ENCODE data around the gene TFR2.

DNA sequence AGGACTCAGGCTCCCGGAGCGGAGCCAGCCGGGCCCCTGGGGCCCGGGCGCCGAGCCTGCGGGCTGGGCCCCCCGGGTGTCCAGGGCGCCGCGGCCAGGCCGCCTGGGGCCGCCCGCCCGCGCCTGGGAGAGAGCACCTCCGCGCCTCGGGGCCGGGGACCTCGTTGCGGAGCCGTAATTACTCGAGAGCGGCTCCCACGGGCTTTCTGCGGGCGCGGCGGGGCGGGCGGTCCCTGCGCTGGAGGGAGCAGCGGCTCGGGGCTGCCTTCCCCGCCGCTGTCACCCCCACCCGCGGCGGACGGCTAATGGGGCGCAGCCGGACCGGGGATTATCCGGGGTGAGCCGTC is 33.7 kb upstream of the TFR2 start:
- TF ChIP-seq POLR2AphosphoS5 (IDR thresholded peaks at IDR 0.05; ENCODE audit: low read depth, low read length) (no peak), REST (IDR thresholded peaks at IDR 0.05; ENCODE audit: insufficient read depth in 1 of 2, low read depth in 2 of 2, low read length in 2 of 2) (no peak), TAF1 (IDR thresholded peaks at IDR 0.05; ENCODE audit: borderline replicate concordance, insufficient read depth, low read length) (no peak)

All from PFSK-1 (cell line).